HG03521 (cell line): ENCODE measurements around the gene B3GAT1.

Experiments
- ATAC-seq: cut with Tn5 transposase; IDR thresholded peaks from one replicate; pipeline ENCODE4 v1.9.1; 2021; ENCODE audit warnings: mild to moderate bottlenecking, moderate library complexity; ENCODE audit not compliant: unreplicated experiment

B3GAT1 gene

DNA sequence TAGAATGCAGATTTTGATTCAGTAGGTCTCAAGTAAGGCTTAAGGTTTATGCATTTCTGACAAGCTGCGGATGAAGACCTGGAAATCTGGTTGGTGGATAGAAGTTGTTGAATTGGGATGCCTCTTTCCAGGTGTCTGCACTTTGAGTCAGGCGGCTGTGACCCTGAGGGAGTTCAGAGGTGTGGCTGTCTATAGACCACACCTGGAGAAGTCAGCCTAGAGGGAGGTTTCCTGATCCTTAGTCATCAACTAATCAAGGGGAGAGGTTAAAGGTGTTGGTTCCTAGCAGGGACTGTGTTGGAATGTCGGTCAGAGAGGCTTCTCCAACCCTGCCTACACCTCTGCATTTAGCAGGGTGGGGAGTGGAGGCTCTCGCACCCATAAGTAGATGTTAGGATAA, 72.3 kb downstream of the B3GAT1 start:
- no peak for ATAC-seq

GRCh38 chr11:134338654-134339053, 73.4 kb downstream of the B3GAT1 start:
- no peak for ATAC-seq

DNA sequence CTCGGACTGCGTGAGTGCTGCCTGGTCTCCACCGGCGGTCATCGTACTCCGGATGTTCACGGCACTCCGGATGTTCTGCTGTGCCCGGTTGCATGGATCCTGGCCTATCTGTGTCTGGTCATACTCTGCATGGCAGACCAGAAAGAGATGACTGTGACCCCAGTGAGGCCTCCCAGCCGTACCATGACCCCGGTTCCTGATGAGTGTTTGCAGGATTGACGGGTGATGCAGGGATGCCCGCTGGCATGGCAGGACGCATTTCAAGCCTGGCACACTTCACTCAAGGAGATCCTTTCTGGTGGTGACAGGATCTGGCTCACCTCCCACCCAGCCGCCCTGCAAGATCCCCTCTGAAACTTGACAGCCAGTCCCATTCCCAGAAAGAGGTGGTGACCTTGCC, 74.0 kb downstream of the B3GAT1 start:
- ATAC-seq: no peak

GRCh38 chr11:134337051-134337450, 75.0 kb downstream of the B3GAT1 start:
- ATAC-seq: no peak

GRCh38 chr11:134334796-134335571, 77.1 kb downstream of the B3GAT1 start:
- ATAC-seq: no peak

GRCh38 chr11:134333946-134334345, 78.1 kb downstream of the B3GAT1 start:
- ATAC-seq: no peak

DNA sequence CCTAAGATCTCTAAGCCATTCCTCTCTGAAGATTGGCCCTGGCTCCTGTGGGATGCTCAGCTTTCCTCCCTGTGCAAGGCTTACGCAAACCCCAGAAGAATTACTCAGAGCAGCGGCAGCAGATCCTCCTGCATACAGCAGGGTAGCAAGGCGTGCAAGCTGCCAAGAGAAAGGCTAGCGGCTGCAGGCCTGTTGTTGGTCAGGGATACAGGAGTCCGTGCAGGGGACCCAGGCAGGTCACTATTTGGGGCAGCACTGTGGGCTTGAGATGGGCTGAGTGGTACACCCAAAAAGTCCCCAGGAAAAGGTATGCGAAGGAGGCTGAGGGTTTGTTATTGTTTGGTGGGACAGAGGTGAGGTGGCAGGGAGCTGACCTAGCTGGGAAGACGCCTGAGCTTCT, 78.7 kb downstream of the B3GAT1 start:
- no peak for ATAC-seq

GRCh38 chr11:134332782-134333181, 79.3 kb downstream of the B3GAT1 start:
- no peak for ATAC-seq

- ATAC-seq: peak; percentile 21
Measured at GRCh38 chr11:134332189-134332631, 79.8 kb downstream of the B3GAT1 start.

GRCh38 chr11:134331354-134332188, 80.5 kb downstream of the B3GAT1 start, which contains the start of gene GLB1L2:
GLB1L2 (plus strand) TSS chr11:134331988; CDS start chr11:134332062, 74 bp downstream.
- peak; percentile 84 for ATAC-seq

DNA sequence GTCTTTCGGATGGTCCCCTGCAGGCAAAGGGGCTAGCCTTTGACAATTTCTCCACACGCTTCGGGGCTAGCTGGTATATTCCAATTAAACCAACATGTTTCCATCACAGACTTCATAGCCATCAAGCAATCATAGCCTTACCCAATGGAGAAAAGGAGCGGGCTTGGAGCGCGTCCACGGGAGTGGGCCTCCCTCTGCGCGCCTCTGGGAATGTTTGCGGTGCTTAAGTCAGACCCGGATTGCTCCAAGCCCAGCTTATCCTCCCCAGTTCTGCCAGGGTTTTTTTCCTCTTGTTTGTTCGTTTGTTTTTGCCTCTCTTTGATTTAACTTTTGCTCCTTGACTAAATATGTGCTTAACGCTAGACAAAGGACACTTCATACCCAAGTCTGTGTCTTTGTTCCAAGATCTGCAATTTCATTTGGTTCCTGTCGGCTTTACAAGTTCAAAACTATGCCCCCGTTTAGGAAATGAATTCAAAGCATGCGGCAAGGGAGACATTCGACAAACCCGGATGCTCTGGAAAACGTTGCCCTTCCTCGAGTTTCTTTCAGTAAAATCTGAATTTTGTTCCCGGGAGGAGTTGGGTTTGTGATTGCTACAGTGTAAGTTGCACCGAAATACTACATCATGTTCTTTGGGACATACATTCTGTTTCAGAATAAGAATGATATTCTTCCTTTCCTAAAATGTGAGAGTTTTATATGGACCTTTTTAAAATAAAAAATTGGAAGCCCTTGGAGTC, 81.3 kb downstream of the B3GAT1 start:
- ATAC-seq: no peak
